Measurements from ENCODE around the gene TMEM175. TPM values are rescaled to one million over a fixed set of nuclear protein-coding genes. Genes with fewer than 3 reads are reported as not detected.

The TMEM175 gene
- total RNA-seq, 1 donor from 2014 or later, result 30.6 TPM

GRCh38 chr4:911871-912490 is 20.3 kb upstream of the TMEM175 start:
- peaks cover 5% of the 10 kb centered on the region for H3K4me1 Mint-ChIP-seq (ENCODE audit: low read depth)
- no peak overlapping the region for H3K4me3 Mint-ChIP-seq (ENCODE audit: low read depth)
- no peak for DNase-seq (ENCODE audit: low spot score, unreplicated experiment)
- H3K27me3 Mint-ChIP-seq, result no peaks in the 10 kb centered on the region
- peaks cover 3% of the 10 kb centered on the region for H3K36me3 Mint-ChIP-seq (ENCODE audit: insufficient read depth)
- H3K9me3 Mint-ChIP-seq (ENCODE audit: low read depth), result no peaks in the 10 kb centered on the region
- H3K27ac Mint-ChIP-seq, result no peak overlapping the region
- TF ChIP-seq CTCF (IDR thresholded peaks at IDR 0.05; ENCODE audit: unreplicated experiment), result no peak

- peaks cover 5% of the 10 kb centered on the region for H3K4me1 Mint-ChIP-seq (ENCODE audit: low read depth)
- TF ChIP-seq CTCF (IDR thresholded peaks at IDR 0.05; ENCODE audit: unreplicated experiment), result no peak
- peaks cover 3% of the 10 kb centered on the region for H3K36me3 Mint-ChIP-seq (ENCODE audit: insufficient read depth)
- peaks cover 5% of the 10 kb centered on the region for H3K9me3 Mint-ChIP-seq (ENCODE audit: low read depth)
- no peaks in the 10 kb centered on the region for H3K27me3 Mint-ChIP-seq
- no peak overlapping the region for H3K4me3 Mint-ChIP-seq (ENCODE audit: low read depth)
- DNase-seq (ENCODE audit: low spot score, unreplicated experiment), result no peak
- H3K27ac Mint-ChIP-seq, result no peak overlapping the region
Measured at GRCh38 chr4:912548-913279, 19.5 kb upstream of the TMEM175 start.

- Mint-ChIP-seq H3K4me1 (ENCODE audit: low read depth) (peaks cover 5% of the 10 kb centered on the region), H3K27ac (no peak overlapping the region), H3K36me3 (ENCODE audit: insufficient read depth) (peaks cover 6% of the 10 kb centered on the region), H3K4me3 (ENCODE audit: low read depth) (no peak overlapping the region), H3K27me3 (no peaks in the 10 kb centered on the region), H3K9me3 (ENCODE audit: low read depth) (peaks cover 10% of the 10 kb centered on the region)
- no peak for DNase-seq (ENCODE audit: low spot score, unreplicated experiment)
- TF ChIP-seq CTCF (IDR thresholded peaks at IDR 0.05; ENCODE audit: unreplicated experiment), result no peak
Measured at GRCh38 chr4:913280-913618, 19.0 kb upstream of the TMEM175 start.

GRCh38 chr4:914531-914930 is 17.7 kb upstream of the TMEM175 start:
- no peak for TF ChIP-seq CTCF (IDR thresholded peaks at IDR 0.05; ENCODE audit: unreplicated experiment)
- H3K4me1 Mint-ChIP-seq (ENCODE audit: low read depth), result peaks cover 5% of the 10 kb centered on the region
- H3K4me3 Mint-ChIP-seq (ENCODE audit: low read depth), result no peak overlapping the region
- peaks cover 6% of the 10 kb centered on the region for H3K36me3 Mint-ChIP-seq (ENCODE audit: insufficient read depth)
- DNase-seq (ENCODE audit: low spot score, unreplicated experiment), result no peak
- H3K9me3 Mint-ChIP-seq (ENCODE audit: low read depth), result peaks cover 11% of the 10 kb centered on the region
- H3K27ac Mint-ChIP-seq, result no peak overlapping the region
- H3K27me3 Mint-ChIP-seq, result no peaks in the 10 kb centered on the region

- H3K4me1 Mint-ChIP-seq (ENCODE audit: low read depth), result peaks cover 5% of the 10 kb centered on the region
- no peak for DNase-seq (ENCODE audit: low spot score, unreplicated experiment)
- no peak for TF ChIP-seq CTCF (IDR thresholded peaks at IDR 0.05; ENCODE audit: unreplicated experiment)
- H3K36me3 Mint-ChIP-seq (ENCODE audit: insufficient read depth), result peaks cover 6% of the 10 kb centered on the region
- H3K27ac Mint-ChIP-seq, result peak overlapping the region; percentile 23
- H3K4me3 Mint-ChIP-seq (ENCODE audit: low read depth), result no peak overlapping the region
- H3K27me3 Mint-ChIP-seq, result no peaks in the 10 kb centered on the region
- H3K9me3 Mint-ChIP-seq (ENCODE audit: low read depth), result peaks cover 11% of the 10 kb centered on the region
Measured at GRCh38 chr4:915041-915474, 17.2 kb upstream of the TMEM175 start.

All from progenitor cell of endocrine pancreas (in vitro differentiated cells).